ENCODE results near the gene CNN1.
A peak's percentile ranks its signal among the peaks of the same experiment; 100 is the strongest.

Gene CNN1

DNA sequence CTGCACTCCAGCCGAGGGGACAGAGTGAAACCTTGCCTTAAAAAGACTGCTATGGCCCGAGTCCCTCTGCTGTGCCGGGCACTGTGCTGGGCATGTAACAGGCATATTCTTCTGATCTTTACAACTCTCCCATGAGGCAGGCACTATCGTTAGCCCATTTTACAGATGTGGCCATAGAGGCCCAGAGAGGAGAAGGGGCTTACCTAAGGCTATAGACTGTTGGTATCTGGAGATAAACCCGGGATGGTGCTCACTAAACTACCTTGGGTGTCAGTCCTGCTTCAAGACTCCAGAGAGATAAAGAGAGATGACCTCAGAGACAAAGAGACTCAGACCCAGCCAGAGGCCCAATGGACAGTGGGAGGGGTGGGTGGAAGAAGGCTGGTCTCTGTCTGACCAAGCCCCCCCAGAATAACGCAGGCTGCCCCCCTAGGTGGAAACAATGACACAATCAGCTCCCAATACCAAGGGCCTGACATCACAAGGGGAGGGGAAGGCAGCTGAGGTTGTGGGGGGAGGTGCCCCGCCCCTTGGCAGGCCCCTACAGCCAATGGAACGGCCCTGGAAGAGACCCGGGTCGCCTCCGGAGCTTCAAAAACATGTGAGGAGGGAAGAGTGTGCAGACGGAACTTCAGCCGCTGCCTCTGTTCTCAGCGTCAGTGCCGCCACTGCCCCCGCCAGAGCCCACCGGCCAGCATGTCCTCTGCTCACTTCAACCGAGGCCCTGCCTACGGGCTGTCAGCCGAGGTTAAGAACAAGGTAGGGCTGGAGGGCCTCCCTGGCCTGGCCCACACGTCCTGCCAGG is at the start of gene CNN1:
TSS of gene CNN1 (plus strand) at position 620 of the 805 bp plus-strand sequence. CDS start at position 697, 77 bp downstream.
- DNase-seq, result no peak

DNA sequence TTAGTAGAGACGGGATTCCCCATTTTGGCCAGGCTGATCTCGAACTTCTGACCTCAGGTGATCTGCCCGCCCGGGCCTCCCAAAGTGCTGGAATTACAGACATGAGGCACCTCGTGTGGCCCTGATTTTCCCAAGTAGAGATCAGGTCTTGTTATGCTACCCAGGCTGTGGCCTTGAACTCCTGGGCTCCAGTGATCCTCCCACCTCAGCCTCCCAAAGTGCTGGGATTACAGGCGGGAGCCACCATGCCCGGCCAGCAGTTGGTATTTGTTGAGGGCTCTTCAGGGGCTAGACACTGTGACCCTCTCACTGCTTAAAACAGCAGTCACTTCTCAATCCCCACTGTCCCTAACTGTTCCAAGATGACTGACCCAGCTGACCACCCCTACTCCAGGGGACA is 49.3 kb upstream of the CNN1 start:
- DNase-seq, result no peak

DNA sequence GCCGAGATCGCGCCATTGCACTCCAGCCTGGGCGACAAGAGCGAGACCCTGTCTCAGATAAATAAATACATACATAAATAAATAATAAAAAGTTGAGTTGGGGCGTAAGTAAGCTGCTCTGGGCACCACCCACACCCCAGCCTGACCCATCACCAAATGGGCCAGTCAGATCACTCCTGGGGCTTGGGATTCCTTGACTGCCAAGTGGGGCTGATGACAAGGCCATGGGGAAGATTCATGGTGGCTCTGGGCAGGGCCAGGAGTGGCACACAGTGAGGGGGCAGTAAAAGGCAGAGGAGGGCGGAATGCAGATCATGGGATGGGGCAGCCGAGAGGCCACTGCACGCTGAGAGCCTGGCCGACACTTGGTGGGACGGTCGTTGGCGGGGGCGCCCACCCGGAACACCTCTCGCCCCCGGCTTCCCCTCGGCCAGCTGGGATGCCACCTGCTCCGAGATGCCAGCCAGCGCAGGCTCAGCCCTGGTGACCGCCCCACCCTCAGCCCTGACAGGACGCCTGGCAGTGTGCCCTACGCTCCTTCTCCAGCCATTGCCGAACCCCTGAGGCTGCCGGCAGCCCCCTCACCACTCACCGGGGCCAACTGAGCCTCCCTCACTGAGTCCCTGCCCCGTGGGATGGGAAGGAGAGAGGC is 43.9 kb upstream of the CNN1 start:
- no peak for DNase-seq

DNA sequence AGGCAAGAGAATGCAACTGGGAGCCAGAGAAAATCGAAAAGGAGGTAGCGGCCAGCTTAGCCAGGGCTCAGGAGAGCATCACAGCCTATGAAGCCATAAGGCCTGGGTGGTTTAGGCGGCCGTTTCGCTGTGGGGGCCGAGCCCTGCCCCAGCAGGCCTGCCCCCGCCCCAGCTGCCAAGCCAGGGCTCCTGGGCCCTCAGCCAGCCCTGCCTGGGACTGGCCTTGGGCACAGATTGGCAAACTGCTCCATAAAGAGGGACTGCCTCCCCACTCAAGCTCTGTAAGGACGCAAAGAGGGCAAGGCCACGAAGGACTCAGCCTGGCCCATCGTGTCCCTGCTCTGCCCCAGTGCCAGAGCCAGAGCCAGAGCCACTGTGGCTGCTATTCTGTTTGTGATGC is 43.2 kb upstream of the CNN1 start:
- DNase-seq, result no peak

DNA sequence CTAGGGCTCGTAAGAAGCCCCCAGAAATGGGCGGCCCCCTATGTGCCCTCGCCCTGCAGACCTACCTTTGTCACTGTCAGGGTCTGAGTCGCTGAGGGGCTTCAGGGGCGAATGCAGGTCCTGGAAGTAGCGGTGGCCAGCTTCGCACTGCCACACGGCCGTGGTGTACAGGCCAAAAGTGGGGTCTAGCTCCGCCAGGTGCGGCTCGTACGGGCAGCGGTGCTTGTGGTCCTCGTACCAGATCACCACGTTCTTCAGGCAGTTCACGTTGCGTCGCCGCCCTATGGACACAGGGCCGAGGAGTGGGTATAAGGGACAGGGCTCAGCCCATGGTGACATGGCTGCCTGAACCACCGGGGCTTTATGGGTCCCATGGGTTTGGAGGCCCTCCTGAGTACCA is 42.8 kb upstream of the CNN1 start:
- DNase-seq, result no peak

DNA sequence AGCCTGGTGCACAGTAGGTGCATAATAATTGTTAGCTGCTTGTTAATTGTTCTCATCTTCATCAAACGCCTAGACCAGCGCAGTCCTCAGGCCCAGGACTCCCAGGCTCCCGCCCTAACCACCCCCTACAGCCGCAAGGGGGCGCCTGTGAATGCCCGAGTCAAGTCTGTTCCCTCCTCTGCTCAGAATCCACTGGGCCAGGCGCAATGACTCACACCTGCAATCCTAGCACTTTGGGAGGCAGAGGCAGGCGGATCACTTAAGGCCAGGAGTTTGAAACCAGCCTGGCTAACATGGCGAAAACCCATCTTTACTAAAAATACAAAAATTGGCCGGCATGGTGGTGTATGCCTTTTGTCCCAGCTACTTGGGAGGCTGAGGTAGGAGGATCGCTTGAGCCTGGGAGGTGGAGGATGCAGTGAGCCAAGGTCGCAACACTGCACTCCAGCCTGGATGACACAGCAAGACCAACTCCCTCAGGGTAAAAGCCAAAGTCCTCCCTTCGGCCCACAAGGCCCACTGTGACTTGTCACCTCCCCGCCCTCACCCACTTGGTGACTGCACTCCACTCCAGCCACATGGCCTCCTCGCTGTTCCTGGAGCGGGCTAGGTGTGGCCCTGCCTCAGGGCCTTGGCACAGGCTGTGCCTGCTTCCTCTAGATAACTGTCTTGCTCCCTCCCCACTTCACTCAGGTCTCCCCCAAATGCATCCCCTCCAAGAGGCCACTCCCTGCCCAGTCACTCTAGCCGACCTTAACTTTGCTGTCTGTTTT is 42.1 kb upstream of the CNN1 start:
- DNase-seq, result peak; percentile 49 to 67

DNA sequence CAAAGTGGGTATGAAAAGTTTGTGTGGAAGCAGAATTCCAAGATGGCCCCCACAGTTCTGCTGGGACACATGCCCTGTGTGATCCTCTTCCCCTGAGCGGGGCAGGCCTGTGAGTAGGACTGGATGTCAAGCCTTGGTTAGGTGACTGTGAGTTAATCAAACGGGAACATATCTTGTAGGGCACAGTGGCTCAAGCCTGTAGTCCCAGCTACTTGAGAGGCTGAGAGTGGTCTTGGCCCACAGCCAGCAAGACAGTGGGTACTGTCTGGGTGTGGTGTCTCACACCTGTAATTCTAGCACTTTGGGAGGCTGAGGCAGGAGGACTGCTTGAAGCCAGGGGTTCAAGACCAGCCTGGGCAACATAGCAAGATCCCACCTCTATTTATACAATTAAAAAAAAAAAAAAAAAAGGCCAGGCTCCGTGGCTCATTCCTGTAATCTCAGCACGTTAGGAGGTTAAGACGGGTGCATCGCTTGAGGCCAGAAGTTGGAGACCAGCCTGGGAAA is 39.4 kb upstream of the CNN1 start:
- no peak for DNase-seq

DNA sequence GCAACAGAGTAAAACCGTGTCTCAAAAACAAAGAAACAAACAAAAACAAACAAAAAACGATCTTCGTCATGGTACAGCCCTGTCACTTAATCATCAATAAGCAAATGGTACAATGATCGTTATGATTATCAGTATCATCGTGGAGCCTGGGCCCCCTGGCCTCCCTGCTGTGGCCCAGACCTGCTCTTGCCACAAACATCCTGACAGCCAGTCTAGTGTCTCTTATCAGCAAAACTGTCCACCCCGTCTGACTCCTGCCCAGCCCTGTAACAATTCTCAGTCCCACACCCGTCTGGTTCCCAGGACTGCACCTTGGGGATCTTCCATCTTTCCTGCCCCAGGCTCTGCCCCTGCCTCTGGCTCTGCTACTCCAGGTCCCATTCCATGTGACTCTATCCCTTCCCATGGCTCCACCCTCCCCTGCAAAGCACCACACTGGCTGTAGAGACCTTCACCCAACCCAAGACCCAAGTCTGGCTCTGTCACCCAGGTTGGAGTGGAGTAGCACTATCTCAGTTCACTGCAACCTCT is 38.7 kb upstream of the CNN1 start:
- DNase-seq, result no peak

DNA sequence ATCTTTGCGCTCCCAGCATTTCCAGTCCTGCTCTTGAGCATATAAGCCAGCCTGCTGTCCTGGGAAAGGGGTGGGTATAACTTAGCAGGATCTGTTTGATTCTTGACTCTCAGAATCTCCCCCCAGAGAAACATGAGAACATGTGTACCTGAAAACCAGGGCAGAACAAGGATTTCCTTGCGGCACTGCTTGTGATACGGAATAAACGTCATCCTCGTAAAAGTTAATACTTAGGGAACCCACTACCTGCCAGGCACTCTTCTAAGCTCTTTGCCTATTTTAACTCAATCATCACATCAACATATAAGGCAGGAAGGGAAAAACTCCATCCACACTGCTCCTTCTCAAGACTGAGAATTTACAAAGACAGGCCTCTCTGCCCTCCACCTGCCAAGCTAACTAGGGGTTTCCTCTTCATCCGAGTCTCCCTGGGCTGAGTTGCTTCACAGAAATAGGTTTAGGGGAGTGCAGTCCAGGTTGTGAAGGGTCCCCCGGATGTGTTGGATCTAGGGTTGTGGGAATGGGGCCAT is 34.1 kb upstream of the CNN1 start:
- no peak for DNase-seq

DNA sequence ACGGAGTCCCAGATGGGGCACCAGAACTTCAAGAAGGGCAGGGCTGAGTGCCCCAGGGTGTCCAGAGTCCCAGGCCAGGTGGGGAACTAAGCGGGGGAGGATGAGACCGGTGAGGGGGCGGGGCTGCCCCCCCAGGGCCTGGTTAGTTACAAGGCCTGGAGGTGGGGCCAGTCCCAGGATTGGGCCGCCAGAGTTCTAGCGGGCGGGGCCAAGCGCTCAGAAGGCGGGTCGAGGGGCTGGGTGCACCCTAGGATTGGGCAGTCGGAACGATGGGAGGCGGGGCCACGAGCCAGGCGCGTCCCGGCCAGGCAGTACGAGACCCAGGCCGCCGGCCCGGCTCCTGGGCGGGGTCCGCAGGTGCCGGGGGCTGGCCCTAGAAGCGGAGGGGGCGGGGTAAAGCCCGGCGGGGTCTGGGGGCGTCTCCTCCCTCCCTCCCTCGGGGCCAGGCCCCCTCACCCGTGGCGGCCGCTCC is 33.6 kb upstream of the CNN1 start:
- peak; percentile 97 to 98 for DNase-seq

DNA sequence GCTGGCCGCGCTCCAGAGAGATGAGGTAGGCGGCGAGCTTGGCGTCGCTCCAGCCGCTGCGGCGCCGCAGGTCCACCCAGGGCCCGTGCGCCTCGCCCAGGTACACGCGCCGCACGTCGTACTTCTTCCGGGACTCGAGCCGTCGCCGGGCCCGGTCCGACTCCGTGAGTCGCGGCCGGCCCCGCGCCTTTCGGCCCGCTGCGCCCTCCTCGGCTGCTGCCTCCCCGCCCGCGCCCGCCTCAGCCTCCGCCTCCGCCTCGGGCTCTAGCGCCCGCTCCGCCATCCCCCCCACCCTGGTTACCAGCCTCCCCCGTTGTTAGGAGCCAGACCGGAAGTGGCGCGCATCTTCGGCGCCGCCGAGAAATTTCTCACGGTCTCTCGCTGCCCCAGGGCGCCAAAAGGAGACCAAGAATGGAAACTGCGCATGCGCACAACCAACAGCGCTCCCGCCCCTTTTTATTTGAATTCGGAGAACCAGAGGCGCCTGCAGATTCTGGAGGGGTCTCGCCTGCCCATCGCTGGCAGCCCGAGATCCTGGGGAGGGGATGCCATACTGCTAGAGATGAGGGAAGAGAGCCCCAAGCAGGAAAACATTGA is 33.0 kb upstream of the CNN1 start, which contains the start of gene ZNF653:
TSS of gene ZNF653 (minus strand) at position 336 of the 597 bp plus-strand sequence. CDS start at position 283, 53 bp downstream.
- peak; percentile 95 to 97 for DNase-seq

DNA sequence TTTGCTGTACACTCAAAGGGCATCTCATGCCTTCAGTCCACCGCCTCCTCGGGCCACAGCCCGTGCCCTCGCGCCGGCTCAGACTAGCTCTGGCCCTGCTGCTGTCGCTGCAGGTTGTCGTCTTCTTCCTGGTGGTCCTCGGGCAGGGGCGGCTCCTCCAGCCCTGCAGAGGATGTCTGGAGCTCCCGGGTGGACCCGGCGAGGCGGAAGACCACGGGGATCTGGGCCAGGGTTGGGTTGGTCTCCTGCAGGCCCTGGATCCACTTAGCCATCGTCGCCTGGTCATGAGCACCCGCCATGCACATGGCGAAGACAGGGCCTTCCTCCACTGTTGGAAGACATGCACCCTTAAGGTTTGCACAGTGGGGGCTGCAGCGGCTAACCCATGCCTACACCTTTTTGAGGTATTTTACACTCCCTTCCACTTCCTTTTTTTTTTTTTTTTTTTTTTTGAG is 32.5 kb upstream of the CNN1 start:
- peak in 1 of 2 donors; percentile 6 for DNase-seq

DNA sequence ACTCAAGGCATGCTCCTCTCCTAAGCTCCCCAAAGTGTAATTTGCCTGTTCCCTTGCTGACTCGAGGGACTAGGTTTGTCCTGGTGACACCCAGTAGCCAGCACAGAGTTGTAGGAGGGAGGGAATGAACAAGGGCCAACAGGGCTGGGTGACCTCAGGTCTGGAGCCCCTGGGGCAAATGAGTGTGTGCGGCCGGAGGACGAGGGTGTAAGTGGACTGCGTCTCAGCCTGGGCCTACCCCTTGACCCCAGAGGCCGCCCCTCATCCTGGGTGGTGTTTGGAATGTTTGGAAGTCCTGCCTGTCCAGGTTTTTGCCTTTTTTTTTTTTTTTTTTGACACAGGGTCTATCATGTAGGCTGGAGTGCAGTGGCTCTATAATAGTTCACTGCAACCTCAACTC is 31.7 kb upstream of the CNN1 start:
- DNase-seq, result no peak

DNA sequence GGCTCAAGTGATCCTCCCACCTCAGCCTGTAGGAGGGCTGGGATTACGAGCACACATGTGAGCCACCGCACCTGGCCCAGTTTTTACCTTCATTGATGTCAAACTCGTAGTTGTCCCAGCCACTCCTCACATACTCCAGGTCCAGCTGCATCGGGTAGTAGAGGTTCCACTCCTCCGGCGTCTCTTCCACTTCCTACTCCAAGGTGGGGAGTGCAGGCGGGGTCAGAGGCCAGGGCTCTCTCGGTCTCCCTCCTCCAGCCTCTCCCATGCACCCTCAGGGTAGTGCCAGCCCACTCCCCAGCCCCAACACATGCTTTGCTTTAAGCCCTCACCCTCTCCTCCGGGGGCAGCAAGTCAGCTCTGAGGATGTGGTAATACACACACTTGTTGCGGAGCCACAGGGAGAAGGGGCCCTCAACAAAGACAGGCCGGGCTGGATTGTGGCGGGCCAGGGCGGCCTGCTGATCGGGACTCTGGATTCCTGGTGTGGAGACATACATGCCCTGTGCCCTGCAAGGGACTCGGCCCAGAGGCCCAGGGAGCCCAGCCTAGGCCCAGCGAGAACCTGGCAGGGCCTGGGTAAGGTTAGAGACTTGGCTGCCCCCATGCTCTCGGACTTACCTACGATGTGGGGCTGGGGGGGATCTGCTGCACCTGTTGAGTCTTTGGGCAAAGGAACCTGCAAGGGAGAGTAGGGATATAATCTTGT is 31.1 kb upstream of the CNN1 start:
- no peak for DNase-seq

DNA sequence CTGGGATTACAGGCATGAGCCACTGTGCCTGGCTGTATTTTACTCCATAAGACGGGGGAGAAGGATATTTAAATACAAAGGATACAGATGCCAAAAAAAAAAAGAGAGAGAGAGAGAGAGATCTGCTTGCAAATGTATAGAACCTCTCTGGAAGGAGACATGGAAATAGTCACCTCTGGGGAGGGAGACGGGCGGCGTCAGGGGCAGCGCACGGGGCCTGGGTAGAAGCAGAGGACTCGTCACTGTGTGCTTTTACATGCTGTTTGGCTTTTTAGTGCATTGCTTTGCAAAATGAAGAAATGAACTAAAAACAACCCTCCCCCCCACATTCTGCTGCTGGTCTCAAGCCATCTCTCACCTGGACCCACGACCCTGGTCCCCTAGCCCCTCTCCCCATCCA is 28.2 kb upstream of the CNN1 start:
- no peak for DNase-seq

DNA sequence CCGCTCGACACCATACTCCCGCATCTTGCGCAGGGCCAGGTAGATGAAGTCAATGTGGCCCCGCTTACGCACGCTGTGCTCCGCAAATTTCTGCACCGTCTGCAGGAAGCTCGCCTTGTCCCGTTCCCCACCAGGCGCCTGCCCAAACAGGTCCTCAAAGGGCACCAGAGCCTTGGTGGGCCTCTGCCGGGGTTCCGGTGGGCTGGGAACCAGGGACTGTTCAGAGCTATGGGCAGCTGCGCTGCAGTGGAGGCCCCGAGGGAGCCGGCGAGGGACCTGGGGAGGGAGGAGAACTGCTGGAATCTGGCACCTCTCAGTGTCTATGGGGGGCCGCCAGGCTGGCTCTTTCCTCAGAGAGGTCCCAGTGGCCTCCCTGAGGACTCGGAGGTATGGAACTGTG is 24.7 kb upstream of the CNN1 start:
- no peak for DNase-seq

DNA sequence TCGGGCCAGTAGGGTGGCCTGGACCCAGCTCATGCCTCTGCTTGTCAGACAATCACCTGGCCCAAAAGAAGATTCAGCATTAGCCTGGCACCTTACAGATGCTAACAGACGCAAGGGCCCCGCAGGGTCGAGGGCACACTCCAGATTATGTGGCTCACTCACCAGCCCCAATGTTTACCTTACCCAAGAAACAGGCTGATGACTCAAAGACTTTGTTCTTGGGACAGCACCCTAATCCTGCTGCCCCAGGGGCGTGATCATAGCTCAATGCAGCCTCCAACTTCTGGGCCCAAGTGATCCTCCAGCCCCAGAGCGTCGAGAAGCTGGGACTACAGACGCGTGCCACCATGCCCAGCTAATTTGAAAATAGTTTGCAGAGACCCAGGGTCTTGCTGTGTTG is 19.5 kb upstream of the CNN1 start:
- DNase-seq, result no peak

DNA sequence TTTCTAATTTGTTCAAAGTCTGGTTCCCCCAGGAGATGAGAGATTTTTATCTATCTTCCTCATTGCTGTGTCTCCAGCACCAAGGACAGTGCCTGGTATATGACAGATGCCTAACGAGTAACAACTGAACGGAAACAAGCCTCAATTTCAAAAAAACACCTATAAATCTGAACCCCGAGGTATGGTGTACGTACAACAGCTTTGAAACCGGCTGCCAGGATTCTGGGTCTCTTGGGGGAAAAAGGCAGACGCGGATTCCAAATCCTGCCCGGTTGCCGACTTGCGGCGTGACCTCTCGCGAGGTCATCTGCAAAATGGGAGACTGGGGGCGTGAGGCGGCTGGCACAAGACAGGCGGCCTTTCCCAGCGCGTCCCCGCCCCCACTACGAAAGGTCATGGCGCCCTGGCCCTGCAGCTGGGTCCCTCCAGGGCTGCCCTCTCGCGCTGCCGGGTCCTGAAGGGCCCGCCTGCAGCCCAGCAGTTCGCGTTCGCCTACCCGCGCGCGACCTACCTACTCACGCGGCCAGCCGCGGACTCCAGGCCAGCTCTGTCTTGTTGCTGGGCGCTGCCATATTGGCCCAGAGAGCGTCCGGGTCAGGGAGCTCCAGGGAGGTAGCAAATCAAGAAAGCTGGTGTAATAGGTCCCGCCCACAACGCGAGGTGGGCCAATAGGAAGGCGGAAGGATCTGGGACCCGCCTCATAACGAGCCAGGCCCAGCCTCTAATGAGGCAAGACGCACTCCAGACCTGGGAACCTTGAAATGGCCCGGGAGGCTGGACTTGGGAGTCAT is 9.9 kb upstream of the CNN1 start, which contains the start of gene ECSIT:
TSS of gene ECSIT (minus strand) at position 584 of the 791 bp plus-strand sequence. CDS start 9,964 bp downstream, outside the sequence.
- DNase-seq, result peak; percentile 95 to 96

DNA sequence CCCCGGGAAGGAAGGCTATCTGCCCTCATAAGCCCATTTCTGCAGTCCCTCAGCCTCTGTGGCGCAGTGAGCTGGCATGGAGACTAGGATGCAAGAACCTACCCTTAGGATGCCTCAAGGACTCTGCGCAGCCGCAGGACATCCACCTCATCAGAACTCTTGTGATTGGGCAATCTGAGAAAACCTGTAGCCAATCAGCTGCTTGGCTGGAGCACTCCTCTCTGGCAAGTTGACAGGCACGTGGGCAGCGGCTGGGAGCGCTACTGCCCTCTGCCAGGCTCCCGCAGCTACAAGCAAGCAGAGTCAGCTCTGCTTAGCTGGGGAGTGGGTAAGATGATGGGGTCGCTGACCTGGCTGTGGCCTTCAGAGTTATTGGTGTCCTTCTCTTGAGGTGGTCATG is 8.2 kb upstream of the CNN1 start:
- peak; percentile 45 to 55 for DNase-seq

DNA sequence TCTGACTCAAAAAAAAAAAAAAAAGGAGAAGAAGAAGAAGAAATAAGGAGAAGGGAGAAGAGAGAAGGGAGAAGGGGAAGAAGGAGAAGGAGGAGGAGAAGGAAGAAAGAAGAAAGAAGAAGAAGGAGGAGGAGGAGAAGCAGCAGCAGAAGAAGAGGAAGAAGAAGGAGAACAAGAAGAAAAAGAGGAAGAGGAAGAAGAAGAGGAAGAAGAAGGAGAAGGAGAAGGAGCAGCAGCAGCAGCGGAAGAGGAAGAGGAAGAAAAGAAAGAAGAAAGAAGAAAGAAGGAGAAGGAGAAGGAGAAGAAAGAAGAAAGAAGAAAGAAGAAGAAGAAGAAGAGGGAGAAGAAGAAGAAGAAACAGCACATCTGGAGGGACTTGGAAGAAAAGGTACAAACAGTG is 4.1 kb upstream of the CNN1 start:
- no peak for DNase-seq

Data from CD4-positive, alpha-beta T cell treated with Interferon alpha-2 for 1 hour (primary cell).